ENCODE measurements around the gene GINS2. TPM values are rescaled to one million over a fixed set of nuclear protein-coding genes. Genes with fewer than 3 reads are reported as not detected.

The GINS2 gene
- total RNA-seq, 1 donor from 2014 or later = not detected

- H3K4me3 ChIP-seq = no peak overlapping the region
- H3K9me3 ChIP-seq = no peaks in the 10 kb centered on the region
- DNase-seq (ENCODE audit: low spot score in 2 of 2) = no peak
- peaks cover 5 to 18% of the 10 kb centered on the region in 2 donors for H3K36me3 ChIP-seq
- no peak for TF ChIP-seq CTCF (IDR thresholded peaks at IDR 0.05)
- H3K27me3 ChIP-seq = no peaks in the 10 kb centered on the region
- H3K27ac ChIP-seq = no peak overlapping the region
- peaks cover 3 to 9% of the 10 kb centered on the region in 2 donors for H3K4me1 ChIP-seq
- intact Hi-C loops (cut with DNase I) = no loop called here
These were observed 41.8 kb downstream of the GINS2 start for GRCh38 chr16:85646976-85647375.

GRCh38 chr16:85646358-85646907 lies 42.3 kb downstream of the GINS2 start:
- peaks cover 5 to 18% of the 10 kb centered on the region in 2 donors for H3K36me3 ChIP-seq
- no peak overlapping the region for H3K4me3 ChIP-seq
- no peak for DNase-seq (ENCODE audit: low spot score in 2 of 2)
- peaks cover 4 to 5% of the 10 kb centered on the region in 2 donors for H3K4me1 ChIP-seq
- TF ChIP-seq CTCF (IDR thresholded peaks at IDR 0.05) = no peak
- intact Hi-C loops (cut with DNase I) = no loop called here
- no peak overlapping the region for H3K27ac ChIP-seq
- H3K27me3 ChIP-seq = no peaks in the 10 kb centered on the region
- no peaks in the 10 kb centered on the region for H3K9me3 ChIP-seq

GRCh38 chr16:85645021-85645589 lies 43.6 kb downstream of the GINS2 start:
- H3K9me3 ChIP-seq = no peaks in the 10 kb centered on the region
- H3K27me3 ChIP-seq = no peaks in the 10 kb centered on the region
- no peak for TF ChIP-seq CTCF (IDR thresholded peaks at IDR 0.05)
- no peak overlapping the region for H3K4me3 ChIP-seq
- H3K27ac ChIP-seq = no peak overlapping the region
- no peak for DNase-seq (ENCODE audit: low spot score in 2 of 2)
- H3K4me1 ChIP-seq = peaks cover 0 to 3% of the 10 kb centered on the region in 2 donors
- intact Hi-C loops (cut with DNase I) = no loop called here
- peaks cover 5 to 18% of the 10 kb centered on the region in 2 donors for H3K36me3 ChIP-seq

DNA sequence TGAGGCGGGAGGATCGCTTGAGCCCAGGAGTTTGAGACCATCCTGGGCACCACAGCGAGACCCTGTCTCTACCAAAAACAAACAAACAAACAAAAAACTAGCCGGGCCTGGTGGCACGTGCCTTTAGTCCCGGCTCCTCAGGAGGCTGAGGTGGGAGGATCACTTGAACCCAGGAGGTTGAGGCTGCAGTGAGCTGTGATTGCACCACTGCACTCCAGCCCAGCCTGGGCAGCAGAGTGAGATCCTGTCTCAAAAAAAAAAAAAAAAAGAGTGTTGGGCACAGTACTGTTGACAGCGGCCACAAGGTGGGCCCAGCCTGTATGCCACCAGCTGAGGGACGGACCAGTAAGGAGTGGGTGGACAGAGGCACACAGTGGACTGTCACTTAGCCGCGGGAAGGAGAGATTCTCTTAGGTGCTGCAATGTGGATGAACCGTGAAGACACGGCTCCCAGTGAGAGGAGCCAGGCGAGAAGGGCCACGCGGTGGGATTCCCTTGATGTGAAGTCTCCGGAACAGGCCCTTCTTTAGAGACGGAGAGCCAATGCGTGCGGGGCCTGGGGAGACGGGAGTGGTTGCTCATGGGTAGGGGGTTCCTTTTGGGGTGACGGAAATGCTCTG lies 44.6 kb downstream of the GINS2 start:
- H3K36me3 ChIP-seq = peaks cover 4 to 9% of the 10 kb centered on the region in 2 donors
- H3K27ac ChIP-seq = no peak overlapping the region
- TF ChIP-seq CTCF (IDR thresholded peaks at IDR 0.05) = no peak
- no peak for DNase-seq (ENCODE audit: low spot score in 2 of 2)
- H3K9me3 ChIP-seq = no peaks in the 10 kb centered on the region
- intact Hi-C loops (cut with DNase I) = no loop called here
- peaks cover 0 to 3% of the 10 kb centered on the region in 2 donors for H3K4me1 ChIP-seq
- no peaks in the 10 kb centered on the region for H3K27me3 ChIP-seq
- no peak overlapping the region for H3K4me3 ChIP-seq

GRCh38 chr16:85643631-85644030 lies 45.1 kb downstream of the GINS2 start:
- Histone ChIP-seq H3K4me1 (peaks cover 0 to 3% of the 10 kb centered on the region in 2 donors), H3K27ac (no peak overlapping the region), H3K27me3 (no peaks in the 10 kb centered on the region), H3K9me3 (no peaks in the 10 kb centered on the region), H3K4me3 (no peak overlapping the region), H3K36me3 (peaks cover 0 to 4% of the 10 kb centered on the region in 2 donors)
- intact Hi-C loops (cut with DNase I) = no loop called here
- DNase-seq (ENCODE audit: low spot score in 2 of 2) = no peak
- no peak for TF ChIP-seq CTCF (IDR thresholded peaks at IDR 0.05)

Measured in ascending aorta (tissue), 2 donors.